Measurements from ENCODE around the gene NUDC. TPM values are rescaled to one million over a fixed set of nuclear protein-coding genes. Genes with fewer than 3 reads are reported as not detected.

NUDC gene
- total and polyA plus RNA-seq, 2 of the 13 experiments (the other 11 are each of a cell fraction or from before 2014, with no cell fraction given): 34.7 to 104 TPM

- TF ChIP-seq REPIN1 (CRISPR knock-in tag; IDR thresholded peaks at IDR 0.05; ENCODE audit: borderline replicate concordance, low read depth) (peak; percentile 87; the same call in 1 of the 2 replicates), MIER3 (CRISPR knock-in tag; IDR thresholded peaks at IDR 0.05; ENCODE audit: borderline replicate concordance) (peak; percentile 96), HMG20A (CRISPR knock-in tag; IDR thresholded peaks at IDR 0.05; ENCODE audit: borderline replicate concordance) (peak; percentile 92), ZNF34 (CRISPR knock-in tag; IDR thresholded peaks at IDR 0.05; ENCODE audit: borderline replicate concordance) (peak; percentile 87; the same call in 1 of the 2 replicates), AHDC1 (CRISPR knock-in tag; IDR thresholded peaks at IDR 0.05; ENCODE audit: borderline replicate concordance) (peak; percentile 81), ZNF567 (CRISPR knock-in tag; IDR thresholded peaks at IDR 0.05; ENCODE audit: borderline replicate concordance) (no peak), IRF2 (CRISPR knock-in tag; IDR thresholded peaks at IDR 0.05) (peak; percentile 91), ZNF839 (CRISPR knock-in tag; IDR thresholded peaks at IDR 0.05; ENCODE audit: borderline replicate concordance) (no peak), PLRG1 (conservative IDR thresholded peaks at IDR 0.05) (no peak), ZNF274 (CRISPR knock-in tag; IDR thresholded peaks at IDR 0.05) (peak; percentile 80), CBX2 (IDR thresholded peaks at IDR 0.05; ENCODE audit: low read depth, low read length) (no peak), CBX2 (CRISPR knock-in tag; IDR thresholded peaks at IDR 0.05; ENCODE audit: low read depth) (no peak), ERF (CRISPR knock-in tag; IDR thresholded peaks at IDR 0.05) (peak; percentile 96), RERE (CRISPR knock-in tag; IDR thresholded peaks at IDR 0.05; ENCODE audit: low read depth) (peak; percentile 95), ZNF230 (CRISPR knock-in tag; IDR thresholded peaks at IDR 0.05) (peak; percentile 95; the same call in 1 of the 2 replicates), CREM (IDR thresholded peaks at IDR 0.05) (peak; percentile 92), CREM (CRISPR knock-in tag; IDR thresholded peaks at IDR 0.05) (0 out of 2 replicates have a peak, but pooled peaks have one; percentile 32), RXRA (CRISPR knock-in tag; IDR thresholded peaks at IDR 0.05) (peak; percentile 99), MLLT10 (CRISPR knock-in tag; IDR thresholded peaks at IDR 0.05) (peak; percentile 95), IRX3 (CRISPR knock-in tag; IDR thresholded peaks at IDR 0.05; ENCODE audit: borderline replicate concordance, low read depth) (no peak)
These were observed 7.6 kb upstream of the NUDC start, which contains the start of gene NR0B2 (continued) for GRCh38 chr1:26913754-26914619.

Data from HepG2 (cell line).